Measurements from ENCODE around the gene KLHL22.
"Not testable (repeated sequence)": the region's sequence is repeated elsewhere in the genome, so short reads cannot be mapped to it uniquely, and the experiment has no call there.

Gene KLHL22

GRCh38 chr22:20509344-20510047 is 13.9 kb upstream of the KLHL22 start:
- no peak overlapping the region for H3K4me3 ChIP-seq (IDR thresholded peaks at IDR 0.05; ENCODE audit: insufficient read depth, low read depth, low read length)
- peak overlapping the region; percentile 42; the same call in 1 of the 2 replicates for H3K27ac ChIP-seq

DNA sequence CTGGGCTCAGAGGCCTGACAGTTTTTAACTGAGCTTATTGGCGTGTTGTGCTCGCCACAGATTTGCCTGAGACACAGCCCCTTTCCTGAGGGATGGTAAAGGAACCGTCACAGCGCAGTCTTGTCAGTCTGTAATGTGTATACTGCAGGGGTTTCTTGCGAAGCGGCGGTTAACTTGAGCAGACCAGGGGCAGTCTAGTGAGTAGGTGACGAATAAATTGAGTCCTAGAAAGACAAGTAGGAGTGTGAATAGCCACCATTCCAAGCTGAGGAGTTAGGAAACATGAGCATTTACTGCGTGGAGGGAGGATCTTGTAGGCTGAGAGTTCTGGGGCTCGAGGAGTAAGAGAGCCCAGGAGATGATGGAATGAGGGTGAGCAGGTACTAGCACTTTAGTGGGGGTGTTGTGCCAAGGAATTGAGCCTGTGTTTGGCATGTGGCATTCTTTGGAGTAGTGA is 13.2 kb upstream of the KLHL22 start:
- Histone ChIP-seq H3K27me3 (ENCODE audit: insufficient read depth, low read depth) (no peaks in the 10 kb centered on the region), H3K4me1 (ENCODE audit: low read depth, poor library complexity, severe bottlenecking) (peaks cover 34% of the 10 kb centered on the region), H3K4me2 (peak overlapping the region; percentile 99), H2AFZ (ENCODE audit: low read depth) (no peak overlapping the region), H3K27ac (peak overlapping the region; percentile 42; the same call in 1 of the 2 replicates), H3K9ac (peak overlapping the region; percentile 56; the same call in 1 of the 2 replicates), H3K4me3 (IDR thresholded peaks at IDR 0.05; ENCODE audit: insufficient read depth, low read depth, low read length) (no peak overlapping the region), H3K79me2 (ENCODE audit: insufficient read depth, low read depth) (peaks cover 62% of the 10 kb centered on the region), H3K36me3 (ENCODE audit: insufficient read depth) (no peaks in the 10 kb centered on the region), H4K20me1 (ENCODE audit: insufficient read depth) (no peaks in the 10 kb centered on the region; the same call in 1 of the 2 replicates)
- TF ChIP-seq CTCF (conservative IDR thresholded peaks at IDR 0.05; ENCODE audit: low read depth, low read length) = no peak

More at GRCh38 chr22:20509344-20510047, 13.9 kb upstream of the KLHL22 start:
- Histone ChIP-seq H3K36me3 (ENCODE audit: insufficient read depth) (no peaks in the 10 kb centered on the region), H2AFZ (ENCODE audit: low read depth) (no peak overlapping the region), H3K79me2 (ENCODE audit: insufficient read depth, low read depth) (peaks cover 69% of the 10 kb centered on the region), H4K20me1 (ENCODE audit: insufficient read depth) (no peaks in the 10 kb centered on the region; the same call in 1 of the 2 replicates), H3K9ac (peak overlapping the region; percentile 56; the same call in 1 of the 2 replicates), H3K4me1 (ENCODE audit: low read depth, poor library complexity, severe bottlenecking) (peaks cover 34% of the 10 kb centered on the region), H3K4me2 (peak overlapping the region; percentile 99), H3K27me3 (ENCODE audit: insufficient read depth, low read depth) (no peaks in the 10 kb centered on the region)
- no peak for TF ChIP-seq CTCF (conservative IDR thresholded peaks at IDR 0.05; ENCODE audit: low read depth, low read length)

DNA sequence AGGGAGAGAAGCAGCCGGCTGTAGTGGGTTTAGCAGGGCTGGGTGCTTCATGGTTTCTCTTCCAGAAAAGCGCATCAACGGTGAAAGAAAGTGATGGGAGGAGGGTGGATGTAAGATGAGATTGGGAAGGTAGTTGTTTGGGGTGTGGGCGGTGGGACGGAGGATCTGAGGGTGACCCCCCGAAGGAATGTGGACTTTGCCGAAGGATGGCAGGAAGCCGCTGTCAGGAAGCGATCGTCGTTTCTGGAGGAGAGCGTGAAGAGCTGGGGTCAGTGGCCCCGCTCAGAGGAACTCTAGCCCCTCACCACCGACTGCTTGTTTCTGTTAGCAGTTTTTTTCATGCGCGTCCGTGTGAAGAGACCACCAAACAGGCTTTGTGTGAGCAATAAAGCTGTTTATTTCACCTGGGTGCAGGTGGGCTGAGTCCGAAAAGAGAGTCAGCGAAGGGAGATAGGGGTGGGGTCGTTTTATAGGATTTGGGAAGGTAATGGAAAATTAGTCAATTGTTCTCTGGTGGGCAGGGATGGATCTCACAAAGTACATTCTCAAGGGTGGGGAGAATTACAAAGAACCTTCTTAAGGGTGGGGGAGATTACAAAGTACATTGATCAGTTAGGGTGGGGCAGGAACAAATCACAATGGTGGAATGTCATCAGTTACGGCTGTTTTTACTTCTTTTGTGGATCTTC is 12.6 kb upstream of the KLHL22 start:
- Histone ChIP-seq H3K4me1 (ENCODE audit: low read depth, poor library complexity, severe bottlenecking) (peaks cover 34% of the 10 kb centered on the region), H3K79me2 (ENCODE audit: insufficient read depth, low read depth) (peaks cover 56% of the 10 kb centered on the region)

GRCh38 chr22:20507253-20508066 is 11.9 kb upstream of the KLHL22 start, which contains the start of gene MED15:
TSS of gene MED15 (plus strand) at chr22:20507610. CDS start at chr22:20507679, 69 bp downstream.
- H3K27me3 ChIP-seq (ENCODE audit: insufficient read depth, low read depth) = no peaks in the 10 kb centered on the region
- peaks cover 48% of the 10 kb centered on the region for H3K79me2 ChIP-seq (ENCODE audit: insufficient read depth, low read depth)
- H3K36me3 ChIP-seq (ENCODE audit: insufficient read depth) = no peaks in the 10 kb centered on the region
- no peaks in the 10 kb centered on the region; the same call in 1 of the 2 replicates for H4K20me1 ChIP-seq (ENCODE audit: insufficient read depth)
- no peak within 1 kb of the TSS for H3K4me3 ChIP-seq (IDR thresholded peaks at IDR 0.05; ENCODE audit: insufficient read depth, low read depth, low read length)
- peak within 1 kb of the TSS; percentile 88 for H3K9ac ChIP-seq
- TF ChIP-seq CTCF (conservative IDR thresholded peaks at IDR 0.05; ENCODE audit: low read depth, low read length) = no peak
- H3K27ac ChIP-seq = peak within 1 kb of the TSS; percentile 59
- H3K4me1 ChIP-seq (ENCODE audit: low read depth, poor library complexity, severe bottlenecking) = peaks cover 34% of the 10 kb centered on the region
- H3K4me2 ChIP-seq = peak within 1 kb of the TSS; percentile 99
- peak within 1 kb of the TSS; percentile 75 for H2AFZ ChIP-seq (ENCODE audit: low read depth)

More for the DNA sequence above, 12.6 kb upstream of the KLHL22 start:
- not testable (repeated sequence) for H3K36me3 ChIP-seq (ENCODE audit: insufficient read depth); H3K4me3 ChIP-seq (IDR thresholded peaks at IDR 0.05; ENCODE audit: insufficient read depth, low read depth, low read length); H4K20me1 ChIP-seq (ENCODE audit: insufficient read depth); H3K27me3 ChIP-seq (ENCODE audit: insufficient read depth, low read depth)
- Histone ChIP-seq H3K27ac (peak overlapping the region; percentile 59), H2AFZ (ENCODE audit: low read depth) (peak overlapping the region; percentile 75), H3K4me2 (peak overlapping the region; percentile 99), H3K9ac (peak overlapping the region; percentile 88)

Data from KMS-11 (cell line).